Measurements from ENCODE around the gene METAP1D. TPM values are rescaled to one million over a fixed set of nuclear protein-coding genes. Genes with fewer than 3 reads are reported as not detected.
A peak's percentile ranks its signal among the peaks of the same experiment; 100 is the strongest.

METAP1D gene
- total and polyA plus RNA-seq, 11 donors, result 2.9 to 7.0 (median 5.3) TPM

GRCh38 chr2:172083628-172084394 lies 84.1 kb downstream of the METAP1D start:
- intact Hi-C loops (cut with DNase I), result loop anchor here in 2 of 10 donors (10.0 kb wide), 1 partner anchor 159 kb away; the partner anchor contains the start of gene HAT1 (in 2 of the 2)
- no peak overlapping the region for H3K27ac ChIP-seq
- no peak for TF ChIP-seq CTCF (IDR thresholded peaks at IDR 0.05)
- TF ChIP-seq POLR2A (IDR thresholded peaks at IDR 0.05), result no peak
- no peaks in the 10 kb centered on the region for H3K9me3 ChIP-seq
- 8 to 17% (median 11%) methylated on average over 23 of the region's 23 CpGs for WGBS, 4 donors
- DNase-seq (no peak), ATAC-seq (no peak)
- peak overlapping the region in 4 of 12 donors; percentile 27 to 63 (median 48) for H3K4me3 ChIP-seq
- peaks cover 3 to 62% (median 26%) of the 10 kb centered on the region in 12 donors for H3K4me1 ChIP-seq
- H3K27me3 ChIP-seq, result peaks cover 82 to 100% (median 92%) of the 10 kb centered on the region in 9 donors
- H3K36me3 ChIP-seq, result no peaks in the 10 kb centered on the region

- ATAC-seq (peak in 1 of 4 donors; percentile 30), DNase-seq (no peak)
- Histone ChIP-seq H3K27me3 (peaks cover 86 to 100% (median 97%) of the 10 kb centered on the region in 9 donors), H3K27ac (no peak overlapping the region), H3K4me3 (peak overlapping the region; percentile 20 to 63 (median 46)), H3K9me3 (no peaks in the 10 kb centered on the region), H3K4me1 (peaks cover 3 to 62% (median 26%) of the 10 kb centered on the region in 12 donors), H3K36me3 (no peaks in the 10 kb centered on the region)
- 2 to 3% (median 3%) methylated on average over 14 to 17 of the region's 17 CpGs for WGBS, 4 donors
- intact Hi-C loops (cut with DNase I), result loop anchor here in 2 of 10 donors (10.0 kb wide), 1 partner anchor 160 kb away; the partner anchor contains the start of gene HAT1 (in 2 of the 2)
- TF ChIP-seq CTCF (IDR thresholded peaks at IDR 0.05) (no peak), POLR2A (IDR thresholded peaks at IDR 0.05) (no peak)
Observed at GRCh38 chr2:172084395-172084644, 84.6 kb downstream of the METAP1D start.

GRCh38 chr2:172084645-172085459 lies 85.1 kb downstream of the METAP1D start:
- TF ChIP-seq CTCF (IDR thresholded peaks at IDR 0.05) (no peak), POLR2A (IDR thresholded peaks at IDR 0.05) (no peak)
- no peaks in the 10 kb centered on the region for H3K36me3 ChIP-seq
- H3K9me3 ChIP-seq, result no peaks in the 10 kb centered on the region
- 0 to 1% (median 1%) methylated on average over 47 to 76 of the region's 76 CpGs for WGBS, 4 donors
- ATAC-seq (peak; percentile 49 to 97 (median 90)), DNase-seq (peak; percentile 72 to 87 (median 73))
- no peak overlapping the region for H3K27ac ChIP-seq
- H3K4me3 ChIP-seq, result peak overlapping the region; percentile 20 to 63 (median 46)
- H3K4me1 ChIP-seq, result peaks cover 3 to 62% (median 26%) of the 10 kb centered on the region in 12 donors
- intact Hi-C loops (cut with DNase I), result loop anchor here in 2 of 10 donors (10.0 kb wide), 1 partner anchor 160 kb away; the partner anchor contains the start of gene HAT1 (in 2 of the 2)
- peaks cover 91 to 100% (median 100%) of the 10 kb centered on the region in 9 donors for H3K27me3 ChIP-seq
